Measurements from ENCODE around the gene TBX18.

- no peak for TF ChIP-seq CTCF (conservative IDR thresholded peaks at IDR 0.05; ENCODE audit: low read depth, low read length)
- TF ChIP-seq ELK1 (IDR thresholded peaks at IDR 0.05; ENCODE audit: borderline replicate concordance, low read depth, low read length): no peak
Measured at GRCh38 chr6:84763003-84763885, 1.2 kb downstream of the TBX18 start.
